C4-2B (cell line): ENCODE measurements around the gene LDB2.

Experiments
- H3K27ac ChIP-seq: fragments of 450-650 bp; 2 replicates; pipeline ENCODE4 v1.5.1; 2017
- CTCF ChIP-seq: fragments of 450-650 bp; conservative IDR thresholded peaks from 2 replicates; pipeline ENCODE4 v1.5.1; 2017; ENCODE audit warnings: mild to moderate bottlenecking
- ZFX ChIP-seq: fragments of 450-650 bp; IDR thresholded peaks from 2 replicates; pipeline ENCODE4 v1.6.1; 2017

Gene LDB2

GRCh38 chr4:16622826-16623225, 275.6 kb downstream of the LDB2 start:
- TF ChIP-seq ZFX = no peak
- TF ChIP-seq CTCF = no peak
- no peak overlapping the region for H3K27ac ChIP-seq

GRCh38 chr4:16617435-16617834, 281.0 kb downstream of the LDB2 start:
- no peak for TF ChIP-seq ZFX
- no peak for TF ChIP-seq CTCF
- H3K27ac ChIP-seq = no peak overlapping the region

GRCh38 chr4:16617011-16617410, 281.4 kb downstream of the LDB2 start:
- TF ChIP-seq CTCF (no peak), ZFX (no peak)
- no peak overlapping the region for H3K27ac ChIP-seq

GRCh38 chr4:16609170-16609758, 289.2 kb downstream of the LDB2 start:
- H3K27ac ChIP-seq = no peak overlapping the region
- TF ChIP-seq ZFX (no peak), CTCF (no peak)

- no peak for TF ChIP-seq CTCF
- no peak for TF ChIP-seq ZFX
- no peak overlapping the region for H3K27ac ChIP-seq
Observed at GRCh38 chr4:16608611-16609125, 289.8 kb downstream of the LDB2 start.

GRCh38 chr4:16608123-16608522, 290.3 kb downstream of the LDB2 start:
- TF ChIP-seq ZFX = no peak
- no peak for TF ChIP-seq CTCF
- H3K27ac ChIP-seq = no peak overlapping the region

GRCh38 chr4:16607241-16608066, 291.0 kb downstream of the LDB2 start:
- TF ChIP-seq CTCF (no peak), ZFX (no peak)
- H3K27ac ChIP-seq = no peak overlapping the region
